Cardiac septum (tissue), 1 donor: ENCODE results near the gene LGR6. TPM values are rescaled to one million over a fixed set of nuclear protein-coding genes. Genes with fewer than 3 reads are reported as not detected.
"Not testable (repeated sequence)": the region's sequence is repeated elsewhere in the genome, so short reads cannot be mapped to it uniquely, and the experiment has no call there.

Experiments used
- DNase-seq: peaks from one replicate; pipeline ENCODE4 v3.0.0-alpha.2; 2020; ENCODE audit warnings: low spot score
- intact Hi-C: fragments of 100-400 bp; cut with DNase I; formaldehyde crosslinking; loops from one replicate; pipeline ENCODE4 v1.14.0; 2022
- total RNA-seq: library from RNA; stranded (reverse); fragmentation: NEBNext Ultra II Directional; extraction: Animal tissue kit (Norgen Biotek cat#: 25700); gene quantifications from one replicate; pipeline ENCODE4 v1.2.1, GENCODE V29; 2021
- donor health status: DM: no; HTN: no; CAD: no.

Gene LGR6
- total RNA-seq, 1 donor from 2014 or later: 0.86 TPM

GRCh38 chr1:202230939-202231645 lies 37.5 kb downstream of the LGR6 start:
- no peak for DNase-seq
- intact Hi-C loops: no loop called here

DNA sequence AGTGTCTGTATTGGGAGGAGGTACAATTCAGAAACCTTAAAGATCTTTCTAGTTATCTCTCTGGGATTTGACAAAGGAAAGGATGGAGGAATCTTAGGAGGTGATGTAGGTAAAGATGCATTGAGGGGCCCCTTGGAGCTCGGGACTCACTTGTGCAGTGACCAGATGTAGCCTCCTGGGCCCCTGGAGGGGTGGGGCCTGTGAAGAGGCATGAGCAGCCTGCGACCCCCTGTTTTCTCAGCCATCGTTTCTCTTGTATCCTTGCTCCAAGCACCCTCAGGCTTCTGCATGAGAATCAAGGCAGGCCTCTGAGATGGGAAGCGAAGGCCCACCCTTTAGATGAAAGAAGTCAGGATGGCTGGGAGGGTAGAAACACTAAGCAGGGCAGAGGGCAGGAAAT lies 39.6 kb downstream of the LGR6 start:
- intact Hi-C loops: no loop called here
- no peak for DNase-seq

DNA sequence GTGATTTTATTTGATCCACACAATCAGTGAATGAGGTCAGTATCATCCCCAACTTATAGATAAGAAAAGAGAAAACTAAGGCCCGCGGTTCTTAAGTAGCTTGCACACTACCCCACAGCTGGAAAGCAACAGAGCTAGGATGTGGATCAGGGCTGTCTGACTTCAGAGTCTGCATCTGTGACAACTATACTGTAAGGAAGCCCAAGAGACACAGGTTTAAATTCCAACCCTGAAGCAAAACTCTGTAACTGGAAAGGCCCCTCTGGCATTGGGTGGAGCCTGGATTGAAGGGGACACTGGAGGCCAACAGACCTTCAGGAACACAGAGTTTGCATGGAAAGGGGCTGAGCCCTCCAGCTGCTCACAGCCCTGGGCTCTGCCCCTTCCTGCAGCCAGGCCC lies 40.2 kb downstream of the LGR6 start:
- DNase-seq: no peak

GRCh38 chr1:202234331-202235002 lies 40.9 kb downstream of the LGR6 start:
- intact Hi-C loops: loop anchor here (5.0 kb wide), 1 partner anchor 42 kb away; the partner anchor contains the start of gene LGR6
- no peak for DNase-seq

More for the DNA sequence above, 40.2 kb downstream of the LGR6 start:
- intact Hi-C loops: no loop called here

DNA sequence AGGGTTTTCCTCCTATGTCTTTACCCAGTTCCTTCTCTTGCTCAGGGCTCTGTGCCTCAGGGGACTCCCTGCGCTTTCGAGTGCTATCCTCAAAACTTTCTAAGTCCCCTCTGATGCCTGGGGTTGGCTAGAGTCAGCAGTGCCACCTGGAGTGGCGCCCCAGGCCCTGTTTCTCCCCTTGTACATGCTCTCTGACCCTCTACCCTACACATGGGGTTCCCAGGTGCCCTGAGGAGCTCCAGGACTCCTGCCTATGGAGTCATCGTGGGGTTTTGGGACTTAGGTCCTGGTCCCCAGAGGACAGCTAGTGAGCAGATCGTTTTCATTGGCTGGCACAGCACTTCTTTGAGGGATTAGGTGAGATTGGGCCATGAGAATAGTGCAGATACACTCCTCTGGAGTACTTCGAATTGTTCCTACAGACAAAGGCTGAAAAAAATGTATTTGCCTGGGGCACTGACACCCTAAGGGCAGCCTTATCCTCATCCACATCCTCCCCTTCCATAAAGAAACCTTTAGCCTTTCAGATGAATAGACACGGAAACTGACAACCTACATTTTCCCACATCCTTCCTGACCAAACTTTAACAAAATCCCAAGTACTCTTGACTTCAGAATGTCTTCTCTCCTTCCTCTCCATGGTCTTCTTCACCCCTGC lies 41.5 kb downstream of the LGR6 start:
- peak; percentile 41 for DNase-seq
- intact Hi-C loops: loop anchor here (5.0 kb wide), 1 partner anchor 43 kb away; the partner anchor contains the start of gene LGR6

- intact Hi-C loops: loop anchor here (5.0 kb wide), 1 partner anchor 44 kb away; the partner anchor contains the start of gene LGR6
- peak; percentile 70 for DNase-seq
Measured at GRCh38 chr1:202235856-202236837, 42.5 kb downstream of the LGR6 start.

- DNase-seq: peak; percentile 44
- intact Hi-C loops: loop anchor here (5.0 kb wide), 1 partner anchor 45 kb away; the partner anchor contains the start of gene LGR6
Measured at GRCh38 chr1:202237052-202237451, 43.5 kb downstream of the LGR6 start.

DNA sequence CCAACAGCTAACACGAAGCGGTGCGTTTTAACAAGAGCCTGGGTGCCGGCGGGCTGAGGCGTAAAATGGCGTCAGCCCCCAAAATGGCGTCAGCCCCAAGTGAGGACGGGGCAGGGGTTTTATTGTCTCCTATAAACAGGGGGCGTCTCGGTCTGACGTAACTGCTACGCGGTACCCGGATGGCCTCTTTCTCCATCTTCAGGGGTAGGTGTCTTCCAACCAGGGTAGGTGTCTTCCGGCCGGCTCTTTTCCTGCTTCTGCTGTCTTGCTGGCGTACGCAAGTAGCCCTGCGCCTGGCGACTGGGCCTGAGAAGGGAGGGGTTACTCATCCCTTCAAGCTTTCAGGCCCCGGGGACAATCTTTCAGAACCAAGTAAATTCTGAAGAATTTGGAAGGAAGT lies 45.3 kb downstream of the LGR6 start:
- intact Hi-C loops: loop anchor here (5.0 kb wide), 1 partner anchor 47 kb away; the partner anchor contains the start of gene LGR6

GRCh38 chr1:202240226-202240625 lies 46.6 kb downstream of the LGR6 start:
- peak; percentile 51 for DNase-seq
- intact Hi-C loops: not testable (repeated sequence)

More for the DNA sequence above, 45.3 kb downstream of the LGR6 start:
- peak; percentile 69 for DNase-seq

DNA sequence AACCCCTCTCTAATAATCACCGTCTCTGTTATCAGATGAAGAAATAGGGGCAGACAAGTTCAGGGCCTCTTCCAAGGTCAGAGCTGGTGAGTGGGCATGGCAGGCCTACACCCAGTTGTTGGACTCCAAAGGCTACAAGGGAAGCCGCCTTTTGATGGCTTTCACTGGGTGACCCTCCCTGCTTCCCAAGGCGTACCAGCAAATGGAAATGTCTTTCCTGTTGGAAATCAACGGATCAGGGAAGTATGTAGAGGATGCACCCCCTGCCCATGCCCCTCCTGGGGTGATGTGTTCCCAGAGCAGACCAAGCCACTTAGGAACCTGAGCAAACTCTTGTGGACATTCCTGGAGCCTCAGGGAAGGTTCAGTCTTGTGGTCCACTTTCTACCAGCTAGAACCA lies 47.4 kb downstream of the LGR6 start:
- peak; percentile 55 for DNase-seq
- intact Hi-C loops: no loop called here

GRCh38 chr1:202241376-202242079 lies 47.9 kb downstream of the LGR6 start:
- DNase-seq: peak; percentile 74

DNA sequence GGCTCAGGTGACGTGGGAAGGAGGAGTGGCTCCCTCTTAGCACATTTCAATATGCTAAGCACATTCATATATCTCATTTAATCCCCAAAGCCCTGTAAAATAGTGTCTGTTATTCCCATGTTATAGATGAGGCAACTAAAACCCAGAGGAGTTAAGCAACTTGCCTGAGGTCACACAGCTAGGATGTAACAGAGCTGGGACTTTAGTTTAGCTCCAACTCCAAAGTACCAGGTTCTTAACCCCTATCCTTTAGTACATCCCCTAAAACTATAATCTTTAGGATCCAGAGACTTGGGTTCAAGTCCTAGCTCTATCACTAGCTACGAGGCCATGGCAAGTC lies 48.5 kb downstream of the LGR6 start:
- no peak for DNase-seq
- intact Hi-C loops: no loop called here

More at GRCh38 chr1:202241376-202242079, 47.9 kb downstream of the LGR6 start:
- intact Hi-C loops: no loop called here

- DNase-seq: peak; percentile 33
- intact Hi-C loops: no loop called here
Measured at GRCh38 chr1:202243006-202243405, 49.4 kb downstream of the LGR6 start.

GRCh38 chr1:202244841-202245261 lies 51.3 kb downstream of the LGR6 start:
- DNase-seq: peak; percentile 54
- intact Hi-C loops: no loop called here

DNA sequence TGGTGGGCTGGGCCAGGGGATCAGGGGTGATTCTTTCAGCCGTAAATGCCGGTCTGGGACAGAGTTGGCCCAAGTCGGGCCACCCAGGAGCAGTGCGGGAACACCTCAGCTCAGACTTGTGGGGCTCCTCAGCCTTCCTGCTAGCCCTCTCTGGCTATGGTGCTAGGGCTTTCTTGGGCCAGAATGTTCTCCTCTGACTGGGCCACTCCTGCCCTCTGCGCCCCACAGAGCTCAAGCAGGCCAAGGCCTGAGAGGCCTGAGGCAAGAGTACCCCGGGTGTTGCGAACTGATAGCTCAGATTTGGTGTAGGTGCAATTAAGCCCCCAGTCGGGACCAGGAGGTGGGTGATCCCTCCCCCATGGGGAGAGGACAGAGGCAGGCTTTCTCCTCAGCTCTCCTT lies 51.8 kb downstream of the LGR6 start:
- intact Hi-C loops: no loop called here
- no peak for DNase-seq

DNA sequence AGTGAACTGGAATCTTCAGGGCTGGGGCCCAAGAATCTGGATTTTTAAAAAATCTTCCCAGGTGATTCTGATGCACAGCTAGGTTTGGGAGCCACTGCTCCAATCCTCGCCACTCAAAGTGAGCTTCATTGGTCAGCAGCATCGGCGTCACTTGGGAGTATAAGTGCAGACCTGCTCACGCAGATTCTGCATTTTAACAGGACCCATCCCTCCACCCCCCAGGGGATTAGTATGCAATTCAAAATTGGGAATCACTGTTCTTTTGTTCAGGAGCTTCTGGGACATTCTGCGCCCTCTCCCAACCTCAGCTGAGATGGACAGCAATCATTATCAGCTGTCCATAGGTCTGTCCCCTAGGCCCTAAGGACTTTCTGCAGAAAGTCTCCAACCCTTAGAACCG lies 53.5 kb downstream of the LGR6 start:
- intact Hi-C loops: no loop called here
- peak; percentile 59 for DNase-seq

GRCh38 chr1:202247837-202248795 lies 54.5 kb downstream of the LGR6 start:
- DNase-seq: peak; percentile 59
- intact Hi-C loops: no loop called here
